GM20000 (cell line): Measurements from ENCODE around the gene CIB1.

Experiments used
- DNase-seq: peaks from one replicate; pipeline ENCODE4 v3.0.0; 2012; ENCODE audit warnings: low spot score
- CTCF ChIP-seq: IDR thresholded peaks from 2 replicates; pipeline ENCODE4 v1.5.1; 2012; ENCODE audit warnings: mild to moderate bottlenecking, control low read depth; ENCODE audit errors: extremely low read depth, missing control alignments

The CIB1 gene

GRCh38 chr15:90234096-90234988, 601 bp upstream of the CIB1 start, which contains the start of gene GDPGP1:
TSS of gene GDPGP1 (plus strand) at chr15:90234209. CDS start at chr15:90240909, 6,700 bp downstream.
- TF ChIP-seq CTCF = no peak
- no peak for DNase-seq

- peak; percentile 36 for TF ChIP-seq CTCF
- no peak for DNase-seq
Measured at GRCh38 chr15:90232941-90233386, 777 bp downstream of the CIB1 start.

GRCh38 chr15:90232196-90232595, 1.5 kb downstream of the CIB1 start:
- no peak for TF ChIP-seq CTCF
- DNase-seq = no peak

GRCh38 chr15:90231028-90232017, 2.4 kb downstream of the CIB1 start:
- DNase-seq = peak; percentile 78

GRCh38 chr15:90230610-90231009, 3.1 kb downstream of the CIB1 start:
- TF ChIP-seq CTCF = no peak
- no peak for DNase-seq

More at GRCh38 chr15:90231028-90232017, 2.4 kb downstream of the CIB1 start:
- TF ChIP-seq CTCF = no peak

- DNase-seq = no peak
- TF ChIP-seq CTCF = no peak
Measured at GRCh38 chr15:90230071-90230494, 3.7 kb downstream of the CIB1 start.
